Neuron (in vitro differentiated cells): ENCODE results near the gene SLC10A4.
A peak's percentile ranks its signal among the peaks of the same experiment; 100 is the strongest.

ENCODE experiments used
- H2AFZ ChIP-seq: one replicate; pipeline ENCODE4 v1.6.1; 2013; ENCODE audit warnings: low read depth, mild to moderate bottlenecking, inconsistent platforms, low read length, moderate library complexity
- H3K27me3 ChIP-seq: one replicate; pipeline ENCODE4 v1.6.1; 2013; ENCODE audit warnings: low read length; ENCODE audit not compliant: insufficient read depth
- H3K36me3 ChIP-seq: one replicate; pipeline ENCODE4 v1.6.1; 2013; ENCODE audit warnings: low read length; ENCODE audit not compliant: insufficient read depth
- H3K4me1 ChIP-seq: one replicate; pipeline ENCODE4 v1.6.1; 2013; ENCODE audit warnings: low read length; ENCODE audit not compliant: insufficient read depth
- H3K4me3 ChIP-seq: 2 replicates; pipeline ENCODE4 v1.5.1; 2013; ENCODE audit warnings: mild to moderate bottlenecking, low read length, moderate library complexity
- H3K9me3 ChIP-seq: one replicate; pipeline ENCODE4 v1.6.1; 2013; ENCODE audit warnings: low read length

SLC10A4 gene

GRCh38 chr4:48470137-48470536, 13.0 kb upstream of the SLC10A4 start:
- H3K4me3 ChIP-seq: no peak overlapping the region

GRCh38 chr4:48470570-48470969, 12.6 kb upstream of the SLC10A4 start:
- Histone ChIP-seq H3K27me3 (no peaks in the 10 kb centered on the region), H3K9me3 (no peaks in the 10 kb centered on the region), H3K4me3 (no peak overlapping the region), H2AFZ (peak overlapping the region; percentile 1), H3K4me1 (peaks cover 12% of the 10 kb centered on the region), H3K36me3 (no peaks in the 10 kb centered on the region)

More at GRCh38 chr4:48470137-48470536, 13.0 kb upstream of the SLC10A4 start:
- H3K27me3 ChIP-seq: no peaks in the 10 kb centered on the region
- H3K4me1 ChIP-seq: peaks cover 12% of the 10 kb centered on the region
- no peaks in the 10 kb centered on the region for H3K9me3 ChIP-seq
- H3K36me3 ChIP-seq: no peaks in the 10 kb centered on the region
- peak overlapping the region; percentile 1 for H2AFZ ChIP-seq

- Histone ChIP-seq H3K4me1 (peaks cover 12% of the 10 kb centered on the region), H3K4me3 (no peak overlapping the region), H3K27me3 (no peaks in the 10 kb centered on the region), H3K36me3 (no peaks in the 10 kb centered on the region), H3K9me3 (no peaks in the 10 kb centered on the region), H2AFZ (no peak overlapping the region)
These were observed 10.3 kb upstream of the SLC10A4 start for GRCh38 chr4:48472794-48473193.

GRCh38 chr4:48475770-48476169, 7.4 kb upstream of the SLC10A4 start:
- Histone ChIP-seq H3K9me3 (no peaks in the 10 kb centered on the region), H3K36me3 (no peaks in the 10 kb centered on the region), H2AFZ (no peak overlapping the region), H3K4me1 (no peaks in the 10 kb centered on the region), H3K4me3 (no peak overlapping the region), H3K27me3 (no peaks in the 10 kb centered on the region)

GRCh38 chr4:48478273-48478672, 4.9 kb upstream of the SLC10A4 start:
- no peak overlapping the region for H2AFZ ChIP-seq
- no peaks in the 10 kb centered on the region for H3K27me3 ChIP-seq
- no peak overlapping the region for H3K4me3 ChIP-seq
- H3K9me3 ChIP-seq: no peaks in the 10 kb centered on the region
- no peaks in the 10 kb centered on the region for H3K36me3 ChIP-seq
- no peaks in the 10 kb centered on the region for H3K4me1 ChIP-seq

- Histone ChIP-seq H3K9me3 (peaks cover 11% of the 10 kb centered on the region), H3K4me1 (no peaks in the 10 kb centered on the region), H3K36me3 (no peaks in the 10 kb centered on the region), H3K4me3 (no peak overlapping the region), H2AFZ (no peak overlapping the region), H3K27me3 (no peaks in the 10 kb centered on the region)
These were observed 1.6 kb upstream of the SLC10A4 start for GRCh38 chr4:48481581-48481980.

- no peak overlapping the region for H2AFZ ChIP-seq
- peaks cover 11% of the 10 kb centered on the region for H3K9me3 ChIP-seq
- no peaks in the 10 kb centered on the region for H3K4me1 ChIP-seq
- H3K27me3 ChIP-seq: no peaks in the 10 kb centered on the region
- no peaks in the 10 kb centered on the region for H3K36me3 ChIP-seq
- no peak overlapping the region for H3K4me3 ChIP-seq
These were observed 792 bp downstream of the SLC10A4 start for GRCh38 chr4:48483777-48484493.

GRCh38 chr4:48484494-48485168, 1.5 kb downstream of the SLC10A4 start:
- Histone ChIP-seq H3K4me3 (no peak overlapping the region), H3K27me3 (no peaks in the 10 kb centered on the region), H3K9me3 (peaks cover 11% of the 10 kb centered on the region), H2AFZ (no peak overlapping the region), H3K4me1 (no peaks in the 10 kb centered on the region), H3K36me3 (no peaks in the 10 kb centered on the region)

GRCh38 chr4:48489683-48490011, 6.5 kb downstream of the SLC10A4 start:
- peaks cover 3% of the 10 kb centered on the region for H3K9me3 ChIP-seq
- H3K4me3 ChIP-seq: no peak overlapping the region
- no peaks in the 10 kb centered on the region for H3K36me3 ChIP-seq
- no peaks in the 10 kb centered on the region for H3K27me3 ChIP-seq
- H2AFZ ChIP-seq: no peak overlapping the region
- H3K4me1 ChIP-seq: no peaks in the 10 kb centered on the region

- Histone ChIP-seq H3K4me3 (no peak within 1 kb of the TSS), H3K4me1 (no peaks in the 10 kb centered on the region), H2AFZ (no peak within 1 kb of the TSS), H3K36me3 (no peaks in the 10 kb centered on the region), H3K9me3 (no peaks in the 10 kb centered on the region), H3K27me3 (no peaks in the 10 kb centered on the region)
These were observed 7.0 kb downstream of the SLC10A4 start, which contains the start of gene ZAR1 for GRCh38 chr4:48490012-48490679. Gene ZAR1, plus strand, starts transcription at chr4:48490252. Its CDS starts 40 bp downstream, at chr4:48490292.

GRCh38 chr4:48490680-48491513, 7.8 kb downstream of the SLC10A4 start:
- H3K4me3 ChIP-seq: no peak overlapping the region

GRCh38 chr4:48491514-48492176, 8.5 kb downstream of the SLC10A4 start:
- H3K4me1 ChIP-seq: no peaks in the 10 kb centered on the region
- H3K9me3 ChIP-seq: no peaks in the 10 kb centered on the region

More at GRCh38 chr4:48490680-48491513, 7.8 kb downstream of the SLC10A4 start:
- H3K27me3 ChIP-seq: no peaks in the 10 kb centered on the region
- H2AFZ ChIP-seq: no peak overlapping the region
- no peaks in the 10 kb centered on the region for H3K9me3 ChIP-seq
- H3K4me1 ChIP-seq: no peaks in the 10 kb centered on the region
- H3K36me3 ChIP-seq: no peaks in the 10 kb centered on the region

More at GRCh38 chr4:48491514-48492176, 8.5 kb downstream of the SLC10A4 start:
- Histone ChIP-seq H3K27me3 (no peaks in the 10 kb centered on the region), H3K4me3 (no peak overlapping the region), H2AFZ (no peak overlapping the region), H3K36me3 (no peaks in the 10 kb centered on the region)
